ENCODE data around the gene TANC1.

- TF ChIP-seq POLR2A (IDR thresholded peaks at IDR 0.05) (no peak), CTCF (IDR thresholded peaks at IDR 0.05) (no peak), POLR2AphosphoS5 (IDR thresholded peaks at IDR 0.05; ENCODE audit: insufficient read depth in 1 of 2, low read depth in 1 of 2) (no peak)
Observed at GRCh38 chr2:159199761-159200465, 231.5 kb downstream of the TANC1 start.

Measured in vagina (tissue), 2 donors.